Erythroblast (primary cell): ENCODE measurements around the gene HS2ST1.

Experiments used
- GATA1 ChIP-seq: IDR thresholded peaks from 2 replicates; pipeline ENCODE4 v1.6.1; 2011; ENCODE audit warnings: low read depth, mild to moderate bottlenecking, control low read depth, low read length, moderate library complexity
- POLR2A ChIP-seq: IDR thresholded peaks from 2 replicates; pipeline ENCODE4 v1.6.1; 2011; ENCODE audit warnings: mild to moderate bottlenecking, low read length

GRCh38 chr1:87120779-87121178, 206.3 kb downstream of the HS2ST1 start:
- TF ChIP-seq POLR2A (no peak), GATA1 (no peak)
